ENCODE measurements around the gene AAK1. TPM values are rescaled to one million over a fixed set of nuclear protein-coding genes. Genes with fewer than 3 reads are reported as not detected.
"Not testable (repeated sequence)": the region's sequence is repeated elsewhere in the genome, so short reads cannot be mapped to it uniquely, and the experiment has no call there.

The AAK1 gene
- total RNA-seq, 1 experiment from 2014 or later: 44.7 TPM

GRCh38 chr2:69659941-69660483 is 16.5 kb upstream of the AAK1 start:
- DNase-seq (ENCODE audit: low spot score): no peak

- no peak for DNase-seq (ENCODE audit: low spot score)
Measured at GRCh38 chr2:69659349-69659748, 15.8 kb upstream of the AAK1 start.

GRCh38 chr2:69652206-69652605 is 8.7 kb upstream of the AAK1 start:
- DNase-seq (ENCODE audit: low spot score): peak; percentile 96

- not testable (repeated sequence) for DNase-seq (ENCODE audit: low spot score)
Measured at GRCh38 chr2:69647196-69647595, 3.7 kb upstream of the AAK1 start.

- no peak for DNase-seq (ENCODE audit: low spot score)
Measured at GRCh38 chr2:69646714-69647113, 3.2 kb upstream of the AAK1 start.

- DNase-seq (ENCODE audit: low spot score): no peak
Measured at GRCh38 chr2:69645921-69646320, 2.4 kb upstream of the AAK1 start.

- no peak for DNase-seq (ENCODE audit: low spot score)
Measured at GRCh38 chr2:69645031-69645431, 1.5 kb upstream of the AAK1 start.

- no peak for DNase-seq (ENCODE audit: low spot score)
Measured at GRCh38 chr2:69644506-69644979, 1.0 kb upstream of the AAK1 start.

GRCh38 chr2:69642709-69643601 is 584 bp downstream of the AAK1 start:
- DNase-seq (ENCODE audit: low spot score): peak; percentile 85

GRCh38 chr2:69641887-69642708 is 1.4 kb downstream of the AAK1 start:
- no peak for DNase-seq (ENCODE audit: low spot score)

GRCh38 chr2:69641471-69641870 is 2.1 kb downstream of the AAK1 start:
- DNase-seq (ENCODE audit: low spot score): no peak

GRCh38 chr2:69639266-69639665 is 4.3 kb downstream of the AAK1 start:
- DNase-seq (ENCODE audit: low spot score): no peak

GRCh38 chr2:69638630-69639029 is 4.9 kb downstream of the AAK1 start:
- no peak for DNase-seq (ENCODE audit: low spot score)

GRCh38 chr2:69637923-69638322 is 5.6 kb downstream of the AAK1 start:
- DNase-seq (ENCODE audit: low spot score): no peak

GRCh38 chr2:69636395-69636794 is 7.1 kb downstream of the AAK1 start:
- DNase-seq (ENCODE audit: low spot score): no peak

- DNase-seq (ENCODE audit: low spot score): no peak
Measured at GRCh38 chr2:69635432-69635831, 8.1 kb downstream of the AAK1 start.

- no peak for DNase-seq (ENCODE audit: low spot score)
Measured at GRCh38 chr2:69634196-69634821, 9.2 kb downstream of the AAK1 start.

- DNase-seq (ENCODE audit: low spot score): no peak
Measured at GRCh38 chr2:69631402-69631801, 12.1 kb downstream of the AAK1 start.

GRCh38 chr2:69629921-69630608 is 13.5 kb downstream of the AAK1 start:
- DNase-seq (ENCODE audit: low spot score): no peak

GRCh38 chr2:69628325-69629021 is 15.1 kb downstream of the AAK1 start:
- no peak for DNase-seq (ENCODE audit: low spot score)

Data from A172 (cell line).